NCI-H69 (cell line): ENCODE data around the gene KBTBD8.

Experiments
- DNase-seq: peaks from one replicate; lab custom pipeline; 2025; lab: John Stamatoyannopoulos, UW

The KBTBD8 gene

GRCh38 chr3:67034371-67034770 lies 36.3 kb downstream of the KBTBD8 start:
- DNase-seq = no peak

- no peak for DNase-seq
Observed at GRCh38 chr3:67037615-67038014, 39.5 kb downstream of the KBTBD8 start.

GRCh38 chr3:67044295-67044694 lies 46.2 kb downstream of the KBTBD8 start:
- DNase-seq = no peak

GRCh38 chr3:67044955-67045354 lies 46.8 kb downstream of the KBTBD8 start:
- no peak for DNase-seq

- no peak for DNase-seq
Observed at GRCh38 chr3:67045711-67046465, 47.8 kb downstream of the KBTBD8 start.

GRCh38 chr3:67047051-67047450 lies 48.9 kb downstream of the KBTBD8 start:
- no peak for DNase-seq

- DNase-seq = peak; percentile 73
Observed at GRCh38 chr3:67048067-67048714, 50.1 kb downstream of the KBTBD8 start.

GRCh38 chr3:67048715-67049074 lies 50.6 kb downstream of the KBTBD8 start:
- DNase-seq = peak; percentile 54

GRCh38 chr3:67059443-67059842 lies 61.3 kb downstream of the KBTBD8 start:
- no peak for DNase-seq
